ENCODE measurements around the gene SYT7. TPM values are rescaled to one million over a fixed set of nuclear protein-coding genes. Genes with fewer than 3 reads are reported as not detected.

The SYT7 gene
- total RNA-seq, 2 experiments from 2014 or later = not detected

DNA sequence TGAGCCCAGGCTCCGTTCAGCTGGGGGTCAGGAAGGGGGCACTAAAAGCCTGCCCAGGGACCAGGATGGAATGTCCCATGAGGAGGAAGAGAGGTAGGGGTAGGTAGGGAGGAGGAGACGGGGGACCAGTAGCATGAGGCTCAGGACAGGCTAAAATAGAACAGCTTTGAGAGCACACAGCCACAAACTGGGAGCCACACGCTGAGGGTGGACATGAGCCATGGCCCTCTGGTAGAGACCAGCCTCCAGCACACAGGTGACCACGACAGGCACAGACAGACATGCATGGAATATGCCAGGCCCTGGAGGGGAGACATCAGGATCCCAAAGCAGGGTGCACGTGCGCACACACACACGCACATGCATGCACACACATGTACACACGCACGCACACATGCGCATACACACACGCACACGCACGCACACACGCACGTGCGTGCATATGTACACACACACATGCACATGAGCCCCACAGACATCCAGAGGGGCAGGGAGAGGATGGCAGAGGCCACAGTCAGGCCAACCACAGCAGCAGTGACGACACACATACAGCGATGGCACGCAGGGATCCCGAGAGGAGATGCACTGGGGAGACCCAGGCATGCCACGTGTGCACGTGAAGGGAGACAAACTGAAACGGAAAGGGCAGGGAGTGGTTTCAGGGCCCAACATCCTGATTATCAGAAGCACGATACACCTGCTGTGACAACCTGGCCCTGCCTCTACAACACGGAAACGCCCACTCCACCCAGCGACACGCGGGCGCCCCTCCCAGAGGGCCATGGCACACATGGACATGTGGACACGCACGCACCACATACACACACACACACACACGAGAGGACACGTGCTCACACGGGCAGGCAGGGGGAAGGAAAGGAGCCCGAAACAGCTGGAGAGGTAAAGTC, 46.6 kb downstream of the SYT7 start:
- Mint-ChIP-seq H3K36me3 (no peaks in the 10 kb centered on the region), H3K27ac (no peak overlapping the region), H3K4me3 (no peak overlapping the region), H3K27me3 (peaks cover 11% of the 10 kb centered on the region), H3K4me1 (peaks cover 2% of the 10 kb centered on the region), H3K9me3 (no peaks in the 10 kb centered on the region)
- DNase-seq = no peak

DNA sequence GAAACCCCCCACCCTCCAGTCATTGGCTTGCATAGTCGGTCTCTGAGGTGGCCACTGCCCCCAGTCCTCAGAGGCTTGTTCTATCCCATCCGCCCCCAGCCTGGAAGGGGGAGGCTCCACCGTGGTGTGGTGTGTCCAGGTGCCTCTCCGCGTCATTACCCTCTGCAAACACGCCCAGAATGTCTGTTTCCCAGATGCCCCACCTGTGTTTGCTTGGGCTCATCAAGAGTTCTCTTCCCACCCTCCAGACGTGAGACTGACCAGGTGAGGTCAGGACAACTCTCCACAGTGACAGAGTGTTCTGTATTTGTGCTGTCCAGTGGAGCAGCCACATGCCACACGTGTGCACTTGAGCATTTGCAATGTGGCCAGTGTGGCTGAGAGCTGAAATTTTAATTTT, 47.5 kb downstream of the SYT7 start:
- no peak for DNase-seq
- Mint-ChIP-seq H3K9me3 (no peaks in the 10 kb centered on the region), H3K27me3 (peaks cover 11% of the 10 kb centered on the region), H3K36me3 (no peaks in the 10 kb centered on the region), H3K27ac (no peak overlapping the region), H3K4me3 (no peak overlapping the region), H3K4me1 (peaks cover 2% of the 10 kb centered on the region)

DNA sequence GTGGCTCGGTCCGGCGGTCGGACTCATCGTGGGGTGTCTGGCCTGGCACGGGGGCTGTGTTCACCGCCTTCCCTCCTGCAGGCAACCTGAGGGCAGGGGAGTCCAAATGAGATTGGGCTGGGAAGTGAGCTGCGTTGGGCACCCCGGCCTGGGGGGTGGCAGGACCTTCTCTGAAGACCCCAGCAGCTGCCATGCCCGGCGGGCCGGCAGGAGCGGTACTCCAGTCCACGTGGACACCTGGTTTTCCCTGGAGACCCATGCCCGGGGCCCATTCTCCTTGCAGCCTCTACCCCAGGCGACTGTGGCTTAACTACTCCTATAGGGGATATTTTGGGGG, 47.9 kb downstream of the SYT7 start:
- H3K4me3 Mint-ChIP-seq = no peak overlapping the region
- no peak overlapping the region for H3K27ac Mint-ChIP-seq
- DNase-seq = no peak
- no peaks in the 10 kb centered on the region for H3K36me3 Mint-ChIP-seq
- peaks cover 2% of the 10 kb centered on the region for H3K4me1 Mint-ChIP-seq
- peaks cover 11% of the 10 kb centered on the region for H3K27me3 Mint-ChIP-seq
- H3K9me3 Mint-ChIP-seq = no peaks in the 10 kb centered on the region

DNA sequence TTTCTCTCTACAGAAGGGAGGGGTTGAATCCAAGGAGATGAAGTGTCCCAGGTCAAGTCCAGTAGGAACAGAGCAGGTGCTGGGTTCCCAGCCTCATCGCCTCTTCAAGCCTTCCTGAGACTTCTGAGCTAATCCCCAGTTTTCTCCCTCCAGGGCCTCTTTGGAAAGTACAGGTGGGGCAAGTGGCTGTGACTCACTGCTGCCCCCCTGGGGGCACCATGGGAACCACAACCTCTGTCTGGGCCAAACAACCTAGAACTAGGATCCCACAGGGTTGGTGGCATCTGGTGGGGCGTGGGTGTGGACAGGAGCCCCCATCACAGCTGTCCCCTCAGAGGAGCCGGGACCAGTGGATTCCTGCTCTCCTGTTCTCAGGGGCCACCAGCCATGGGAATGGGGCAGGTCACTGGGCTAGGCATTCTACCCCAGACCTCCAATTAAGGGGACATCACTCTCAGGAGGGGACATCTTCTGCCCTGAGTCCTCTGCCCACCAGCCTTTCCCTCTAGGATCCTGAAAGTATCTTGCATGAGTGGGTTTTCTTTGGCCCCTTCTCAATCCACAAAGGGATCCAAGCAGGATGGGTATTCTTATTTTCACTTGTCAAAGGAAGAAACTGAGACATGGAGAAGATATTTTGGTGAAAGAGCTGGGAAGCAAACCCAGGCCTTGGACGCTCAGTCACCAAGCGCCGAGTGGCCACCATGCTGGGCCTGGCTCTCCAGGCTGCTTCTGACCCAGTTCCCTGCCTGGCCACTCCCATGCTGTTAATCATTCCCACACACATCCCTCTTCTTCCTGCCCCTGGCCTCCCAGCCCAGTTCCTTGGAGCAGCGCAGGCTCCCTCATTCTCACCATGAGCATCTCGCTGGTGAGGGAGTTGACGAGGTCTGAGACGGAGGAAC, 48.5 kb downstream of the SYT7 start:
- H3K36me3 Mint-ChIP-seq = no peaks in the 10 kb centered on the region
- H3K27ac Mint-ChIP-seq = no peak overlapping the region
- H3K4me1 Mint-ChIP-seq = peaks cover 2% of the 10 kb centered on the region
- peaks cover 16% of the 10 kb centered on the region for H3K27me3 Mint-ChIP-seq
- H3K4me3 Mint-ChIP-seq = no peak overlapping the region
- peak; percentile 55 for DNase-seq
- H3K9me3 Mint-ChIP-seq = no peaks in the 10 kb centered on the region

DNA sequence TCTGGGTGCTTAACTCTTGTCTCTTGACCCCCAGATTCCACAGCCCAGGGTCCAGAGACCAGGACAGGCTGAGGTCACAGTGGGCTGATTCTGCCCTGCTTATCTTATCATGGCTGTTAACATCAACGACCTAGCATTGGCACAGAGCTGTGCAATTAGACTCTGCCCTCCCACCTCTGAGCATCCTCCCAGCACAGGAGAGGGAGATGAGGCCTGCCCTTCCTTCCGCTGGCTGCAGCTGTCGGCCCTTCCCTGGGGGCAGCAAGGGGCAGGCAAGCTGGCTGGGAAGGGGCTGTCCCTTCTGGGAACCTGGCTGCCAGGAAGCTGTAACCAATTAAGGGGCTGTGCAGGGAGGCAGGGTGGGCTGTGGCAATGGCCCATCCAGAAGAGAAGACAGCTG, 49.8 kb downstream of the SYT7 start:
- peaks cover 2% of the 10 kb centered on the region for H3K4me1 Mint-ChIP-seq
- DNase-seq = no peak
- no peaks in the 10 kb centered on the region for H3K36me3 Mint-ChIP-seq
- no peaks in the 10 kb centered on the region for H3K9me3 Mint-ChIP-seq
- H3K27ac Mint-ChIP-seq = no peak overlapping the region
- peaks cover 16% of the 10 kb centered on the region for H3K27me3 Mint-ChIP-seq
- H3K4me3 Mint-ChIP-seq = no peak overlapping the region

DNA sequence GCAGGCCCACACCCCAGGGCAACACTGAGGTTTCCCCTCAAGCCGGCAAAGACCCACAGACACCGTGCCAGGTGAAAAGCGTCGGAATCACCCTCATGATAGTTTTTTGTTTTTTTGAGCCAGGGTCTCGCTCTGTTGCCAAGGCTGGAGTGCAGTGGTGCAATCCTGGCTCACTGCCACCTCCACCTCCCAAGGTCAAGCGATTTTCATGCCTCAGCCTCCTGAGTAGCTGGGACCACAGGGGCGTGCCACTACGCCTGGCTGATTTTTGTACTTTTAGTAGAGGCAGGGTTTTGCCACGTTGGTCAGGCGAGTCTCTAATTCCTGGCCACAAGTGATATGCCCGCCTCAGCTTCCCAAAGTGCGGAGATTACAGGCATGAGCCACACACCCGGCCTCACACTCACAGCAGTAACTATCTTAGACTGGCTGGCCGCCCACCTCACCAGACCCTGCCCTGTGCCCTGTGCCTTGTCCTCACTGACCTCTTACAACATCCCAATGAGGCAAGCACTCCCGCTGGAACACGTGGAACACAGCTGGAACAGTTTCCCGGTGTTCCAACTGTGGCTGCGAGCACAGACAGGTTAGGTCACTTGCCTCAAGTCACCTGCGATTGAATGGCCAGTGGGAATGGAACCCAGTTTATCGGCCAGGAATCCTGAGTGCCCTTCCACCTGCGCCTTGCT, 51.2 kb downstream of the SYT7 start:
- H3K9me3 Mint-ChIP-seq = no peaks in the 10 kb centered on the region
- no peak for DNase-seq
- H3K36me3 Mint-ChIP-seq = no peaks in the 10 kb centered on the region
- no peak overlapping the region for H3K4me3 Mint-ChIP-seq
- no peak overlapping the region for H3K27ac Mint-ChIP-seq
- peaks cover 2% of the 10 kb centered on the region for H3K4me1 Mint-ChIP-seq
- H3K27me3 Mint-ChIP-seq = peaks cover 11% of the 10 kb centered on the region

DNA sequence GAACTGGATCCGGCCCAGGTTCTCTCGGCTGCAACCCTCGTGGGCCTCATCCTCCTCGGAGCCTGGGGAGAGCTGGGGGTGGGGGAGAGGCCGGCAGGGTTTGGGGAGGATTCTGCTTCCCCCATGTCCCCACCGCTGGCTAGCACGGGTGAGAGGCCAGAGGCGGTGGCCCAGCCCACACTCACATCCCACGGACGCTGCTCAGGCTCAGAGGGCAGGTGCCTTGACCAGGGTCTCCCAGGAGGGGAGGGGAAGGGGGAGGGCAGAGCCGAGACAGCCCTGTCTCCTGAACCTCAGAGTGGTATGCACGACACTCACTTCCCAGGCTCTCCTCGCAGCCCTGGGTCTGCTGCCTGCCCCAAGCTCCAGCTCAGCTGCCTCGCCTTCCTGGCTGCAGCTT, 52.8 kb downstream of the SYT7 start:
- Mint-ChIP-seq H3K36me3 (no peaks in the 10 kb centered on the region), H3K4me3 (no peak overlapping the region), H3K4me1 (peaks cover 2% of the 10 kb centered on the region), H3K27ac (no peak overlapping the region), H3K27me3 (peaks cover 5% of the 10 kb centered on the region), H3K9me3 (no peaks in the 10 kb centered on the region)
- DNase-seq = no peak

DNA sequence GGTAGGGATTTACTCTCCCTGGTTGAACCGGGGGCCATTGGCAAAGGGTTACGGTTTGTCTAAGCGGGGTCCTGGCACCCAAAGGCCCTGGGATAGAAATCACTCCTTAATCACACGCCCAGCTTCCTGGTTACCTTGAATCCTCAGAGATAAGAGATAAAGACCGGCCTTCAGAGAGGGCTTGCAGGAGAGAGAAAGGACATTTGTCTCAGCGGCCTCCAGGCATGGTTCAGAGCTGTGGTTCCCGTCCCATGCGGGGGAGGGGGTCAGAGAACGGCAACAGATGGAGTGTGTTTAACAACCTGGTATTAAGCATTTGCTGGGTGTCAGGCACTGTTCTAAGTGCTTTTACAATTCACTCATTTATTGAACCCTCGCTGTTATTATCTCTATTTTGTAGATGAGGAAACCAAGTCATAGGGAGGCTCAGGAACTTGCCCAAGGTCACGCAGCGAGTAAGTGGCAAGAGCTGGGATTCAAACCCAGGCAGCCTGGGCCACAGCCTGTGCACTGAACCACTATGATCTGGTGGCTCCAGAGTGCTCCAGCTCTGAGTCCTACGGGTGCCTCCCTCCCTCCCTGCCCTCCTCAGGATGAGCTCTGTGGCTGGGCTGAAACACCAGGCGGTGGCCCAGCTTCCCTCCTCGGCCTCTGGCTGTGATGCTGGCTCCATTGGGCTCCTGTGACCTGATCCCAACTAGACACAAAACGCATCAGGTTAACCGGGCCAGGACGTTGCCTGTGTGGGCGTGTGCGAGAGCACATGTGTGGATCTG, 53.7 kb downstream of the SYT7 start:
- H3K4me3 Mint-ChIP-seq = no peak overlapping the region
- no peak overlapping the region for H3K27ac Mint-ChIP-seq
- peaks cover 2% of the 10 kb centered on the region for H3K4me1 Mint-ChIP-seq
- H3K9me3 Mint-ChIP-seq = no peaks in the 10 kb centered on the region
- H3K36me3 Mint-ChIP-seq = no peaks in the 10 kb centered on the region
- DNase-seq = no peak
- H3K27me3 Mint-ChIP-seq = peaks cover 5% of the 10 kb centered on the region

DNA sequence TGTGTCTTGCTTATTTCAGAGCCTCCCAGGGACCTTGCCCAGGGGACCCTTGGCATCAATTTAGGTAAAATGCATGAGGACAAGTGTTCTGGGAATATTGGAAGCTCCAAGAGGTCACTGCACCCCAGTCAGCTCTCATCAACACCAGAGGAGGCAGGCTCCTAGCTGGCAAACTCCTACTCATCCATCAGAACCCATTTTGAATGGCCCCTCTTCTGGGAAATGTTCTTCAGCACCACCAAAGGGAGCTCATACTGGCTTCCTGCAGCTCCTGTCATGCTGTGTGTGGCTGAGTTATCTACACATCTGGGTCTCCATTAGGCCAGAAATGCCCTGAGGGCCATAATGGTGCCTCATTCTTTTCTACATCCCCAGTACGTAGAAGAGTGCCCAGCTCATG, 54.6 kb downstream of the SYT7 start:
- no peaks in the 10 kb centered on the region for H3K36me3 Mint-ChIP-seq
- H3K27ac Mint-ChIP-seq = no peak overlapping the region
- no peak overlapping the region for H3K4me3 Mint-ChIP-seq
- DNase-seq = no peak
- H3K4me1 Mint-ChIP-seq = peaks cover 2% of the 10 kb centered on the region
- H3K27me3 Mint-ChIP-seq = peaks cover 5% of the 10 kb centered on the region
- no peaks in the 10 kb centered on the region for H3K9me3 Mint-ChIP-seq

DNA sequence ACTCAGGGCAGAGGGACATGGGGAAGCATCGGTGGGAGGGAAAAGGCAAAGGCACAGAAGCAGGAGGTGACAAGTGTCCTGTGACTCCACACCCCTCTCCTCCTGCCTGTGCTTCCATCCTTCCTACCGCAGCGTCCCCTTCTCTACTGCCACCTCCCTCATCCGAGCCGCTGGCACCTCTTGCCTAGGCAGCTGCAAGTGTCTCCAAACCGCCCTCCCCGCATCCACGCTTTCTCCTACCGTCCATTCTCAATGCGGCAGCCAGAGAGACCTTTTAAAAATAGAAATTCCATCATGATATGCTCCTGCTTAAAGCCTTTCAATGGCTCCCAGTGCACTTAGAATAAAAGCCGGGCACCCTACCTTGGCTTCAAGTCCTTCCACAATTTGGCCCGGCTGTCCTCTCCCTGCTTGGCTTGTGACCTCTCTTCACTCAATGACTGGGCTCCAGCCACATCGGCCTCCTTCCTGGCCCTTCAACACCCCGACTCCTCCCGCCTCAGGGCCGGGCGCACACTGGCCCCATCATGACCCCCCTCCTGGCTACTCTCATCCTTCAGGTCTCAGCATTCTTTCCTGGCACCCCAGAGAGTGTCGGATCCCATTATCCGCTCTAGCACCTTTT, 55.8 kb downstream of the SYT7 start:
- Mint-ChIP-seq H3K9me3 (no peaks in the 10 kb centered on the region), H3K27ac (no peak overlapping the region), H3K36me3 (no peaks in the 10 kb centered on the region), H3K4me1 (no peaks in the 10 kb centered on the region), H3K27me3 (peaks cover 5% of the 10 kb centered on the region), H3K4me3 (no peak overlapping the region)
- DNase-seq = no peak

DNA sequence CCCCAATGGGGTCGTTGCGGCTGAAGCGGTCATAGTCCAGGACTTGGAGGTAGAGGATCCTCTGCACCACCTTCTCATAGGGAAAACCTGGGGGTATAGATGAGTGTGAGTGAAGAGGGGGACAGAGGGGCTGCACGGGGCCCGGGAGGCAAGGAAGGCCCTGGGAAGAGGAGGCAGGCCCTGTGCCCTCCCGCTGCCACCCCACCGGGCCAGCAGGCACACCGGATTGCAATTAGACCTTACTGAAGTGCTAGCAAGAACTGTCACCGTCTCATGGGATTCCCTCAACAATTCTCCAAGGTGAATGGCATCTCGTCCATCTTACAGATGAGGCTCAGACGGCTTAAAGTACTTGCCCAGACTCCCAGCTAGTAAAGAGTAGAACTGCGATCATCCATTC, 56.4 kb downstream of the SYT7 start:
- Mint-ChIP-seq H3K4me1 (no peaks in the 10 kb centered on the region), H3K9me3 (no peaks in the 10 kb centered on the region), H3K36me3 (no peaks in the 10 kb centered on the region), H3K27ac (no peak overlapping the region), H3K27me3 (peaks cover 5% of the 10 kb centered on the region), H3K4me3 (no peak overlapping the region)
- no peak for DNase-seq

DNA sequence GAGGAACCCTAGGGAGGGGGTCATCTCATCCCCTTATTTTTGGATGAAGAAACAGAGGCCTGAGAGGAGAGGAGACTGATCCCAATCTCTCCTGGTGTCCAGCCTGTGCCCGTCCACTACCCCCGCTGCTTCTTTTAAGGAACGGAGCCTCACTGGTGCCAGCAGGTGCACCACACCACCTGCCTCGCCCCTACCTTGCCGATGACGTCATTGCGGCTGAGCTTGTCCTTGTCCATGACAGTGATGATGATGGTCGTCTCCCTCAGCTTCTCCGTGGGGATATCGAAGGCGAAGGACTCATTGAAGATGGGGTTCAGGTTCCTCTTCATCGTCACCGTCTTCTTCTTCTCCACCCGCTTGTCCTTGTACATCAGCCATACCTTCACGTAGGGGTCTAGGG, 58.0 kb downstream of the SYT7 start:
- H3K4me1 Mint-ChIP-seq = no peaks in the 10 kb centered on the region
- no peak overlapping the region for H3K4me3 Mint-ChIP-seq
- no peak for DNase-seq
- H3K36me3 Mint-ChIP-seq = no peaks in the 10 kb centered on the region
- H3K27ac Mint-ChIP-seq = no peak overlapping the region
- no peaks in the 10 kb centered on the region for H3K9me3 Mint-ChIP-seq
- peaks cover 6% of the 10 kb centered on the region for H3K27me3 Mint-ChIP-seq

DNA sequence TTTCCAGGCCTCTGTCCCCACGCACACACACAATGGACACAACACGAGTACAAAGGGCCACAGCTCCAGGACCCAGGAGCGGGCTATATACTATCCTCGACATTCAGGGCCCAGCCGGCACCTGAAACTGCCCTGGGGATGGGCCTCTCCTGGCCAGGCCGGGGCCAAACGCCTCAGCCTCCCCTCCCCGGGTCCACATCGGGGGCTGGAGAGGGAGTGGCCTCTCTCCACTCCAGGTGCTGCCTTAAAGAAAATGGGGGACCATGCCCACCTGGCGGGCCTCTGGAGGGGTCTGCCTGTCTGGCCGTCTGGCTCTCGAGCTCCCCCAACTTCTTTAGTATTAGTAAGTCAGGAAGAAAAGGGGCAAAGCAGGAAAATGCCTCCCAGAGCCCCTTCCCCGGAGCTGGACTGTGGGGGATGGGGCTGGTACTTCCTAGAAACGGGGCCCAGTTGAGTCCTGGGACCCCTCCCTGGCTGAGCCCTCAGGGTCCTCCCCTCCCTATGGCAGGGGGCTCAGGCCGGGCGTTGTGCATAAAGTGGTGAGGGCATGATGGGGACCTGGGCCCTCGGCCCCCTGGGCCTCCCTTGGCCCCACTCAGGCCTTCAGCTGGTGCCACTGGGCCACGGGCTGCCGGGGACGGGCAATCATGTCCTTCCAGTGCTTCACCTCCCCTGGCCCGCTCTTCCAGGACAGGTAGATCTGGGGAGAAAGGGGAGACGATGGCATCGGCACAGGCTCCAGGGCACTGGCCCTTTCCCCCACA, 62.7 kb downstream of the SYT7 start:
- Mint-ChIP-seq H3K4me3 (no peak overlapping the region), H3K9me3 (no peaks in the 10 kb centered on the region), H3K36me3 (no peaks in the 10 kb centered on the region), H3K27me3 (peaks cover 20% of the 10 kb centered on the region), H3K27ac (no peak overlapping the region), H3K4me1 (peaks cover 4% of the 10 kb centered on the region)
- no peak for DNase-seq

All from activated naive CD8-positive, alpha-beta T cell treated with anti-CD3 and anti-CD28 coated beads for 36 hours (primary cell).